ENCODE measurements around the gene SLC2A6. TPM values are rescaled to one million over a fixed set of nuclear protein-coding genes. Genes with fewer than 3 reads are reported as not detected.

The SLC2A6 gene
- 2.4 TPM for total RNA-seq
- long read RNA-seq, partial matches to known transcripts: 5 of 8 reads
- long read RNA-seq, other reads (novel, unspliced or antisense): 1 of 8 reads

DNA sequence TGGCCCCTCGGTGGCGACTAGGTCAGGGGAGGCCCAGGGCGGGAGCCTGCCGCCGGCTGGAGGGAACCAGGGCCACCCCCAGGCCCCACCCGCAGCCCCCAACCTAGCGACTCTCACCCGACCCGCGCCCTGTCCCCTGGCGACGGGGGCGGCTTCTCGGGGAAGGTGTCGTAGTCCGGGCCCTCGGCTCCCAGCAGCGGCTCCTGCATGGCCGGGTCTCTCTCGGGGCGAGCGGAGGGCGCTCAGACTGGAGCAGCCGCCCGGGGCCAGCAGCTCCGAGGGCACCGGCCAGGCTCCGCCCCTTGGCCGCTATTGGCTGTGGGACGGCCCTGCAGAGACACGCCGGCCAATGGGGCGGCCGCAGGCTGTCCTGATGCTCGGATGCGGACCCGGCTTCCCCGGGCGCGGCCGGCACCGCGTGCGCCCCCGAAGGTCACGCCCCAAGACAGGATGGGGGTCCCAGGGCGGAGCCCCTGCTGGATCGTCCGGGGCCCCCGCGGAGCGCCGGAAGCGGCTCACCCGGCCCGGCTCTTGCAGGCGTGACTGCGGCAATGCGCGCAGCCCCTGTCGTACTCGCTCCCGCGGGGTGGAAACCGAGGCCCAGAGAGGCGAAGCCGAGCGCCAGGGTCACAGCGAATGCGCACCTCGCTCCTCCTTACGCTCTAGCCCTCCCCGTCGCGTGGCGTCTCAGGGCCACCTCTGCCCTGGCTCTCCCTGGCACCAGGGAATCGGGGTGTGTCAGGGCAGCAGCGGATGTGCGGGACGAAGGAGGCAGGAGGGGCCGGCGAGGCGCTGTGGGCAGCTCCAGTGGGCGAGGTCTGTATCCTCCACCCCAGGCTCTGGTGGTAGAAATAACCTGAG lies at the start of gene SLC2A6:
Gene SLC2A6 (minus strand): TSS at position 249 of the 861 bp plus-strand sequence. CDS start 40 bp downstream, at position 209.
- intact Hi-C loops (cut with micrococcal nuclease): no loop called here
- DNase-seq (peak; percentile 94), ATAC-seq (peak; percentile 99)

- DNase-seq (no peak), ATAC-seq (peak; percentile 20)
- intact Hi-C loops (cut with micrococcal nuclease): no loop called here
These were observed 49.3 kb upstream of the SLC2A6 start for GRCh38 chr9:133528001-133528875.

- intact Hi-C loops (cut with micrococcal nuclease): no loop called here
These were observed 48.6 kb upstream of the SLC2A6 start for GRCh38 chr9:133527444-133527920.

GRCh38 chr9:133526721-133527321 lies 47.9 kb upstream of the SLC2A6 start:
- no peak for DNase-seq
- intact Hi-C loops (cut with micrococcal nuclease): no loop called here
- ATAC-seq: peak; percentile 29

More at GRCh38 chr9:133527444-133527920, 48.6 kb upstream of the SLC2A6 start:
- DNase-seq (peak; percentile 87), ATAC-seq (peak; percentile 88)

DNA sequence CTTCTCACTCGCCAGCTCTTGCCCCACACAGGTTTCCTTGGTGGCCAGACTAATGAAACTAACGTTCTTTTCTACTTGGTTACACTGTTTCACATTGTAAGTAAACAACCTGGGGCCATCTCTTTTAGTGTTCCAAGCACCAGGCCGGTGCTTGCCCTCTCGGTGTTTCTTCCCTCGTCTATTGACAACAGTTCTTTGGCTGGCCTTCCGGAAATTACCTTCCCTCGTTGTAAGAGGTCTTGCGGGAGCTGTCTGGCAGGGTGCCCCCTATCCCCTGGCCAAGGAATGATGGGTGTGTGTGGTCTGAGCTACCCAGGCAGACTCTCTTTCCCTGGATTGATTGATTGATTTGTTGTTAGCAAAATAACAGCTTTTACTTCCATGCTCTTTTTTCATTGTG lies 46.8 kb upstream of the SLC2A6 start:
- DNase-seq (no peak), ATAC-seq (no peak)
- intact Hi-C loops (cut with micrococcal nuclease): no loop called here

DNA sequence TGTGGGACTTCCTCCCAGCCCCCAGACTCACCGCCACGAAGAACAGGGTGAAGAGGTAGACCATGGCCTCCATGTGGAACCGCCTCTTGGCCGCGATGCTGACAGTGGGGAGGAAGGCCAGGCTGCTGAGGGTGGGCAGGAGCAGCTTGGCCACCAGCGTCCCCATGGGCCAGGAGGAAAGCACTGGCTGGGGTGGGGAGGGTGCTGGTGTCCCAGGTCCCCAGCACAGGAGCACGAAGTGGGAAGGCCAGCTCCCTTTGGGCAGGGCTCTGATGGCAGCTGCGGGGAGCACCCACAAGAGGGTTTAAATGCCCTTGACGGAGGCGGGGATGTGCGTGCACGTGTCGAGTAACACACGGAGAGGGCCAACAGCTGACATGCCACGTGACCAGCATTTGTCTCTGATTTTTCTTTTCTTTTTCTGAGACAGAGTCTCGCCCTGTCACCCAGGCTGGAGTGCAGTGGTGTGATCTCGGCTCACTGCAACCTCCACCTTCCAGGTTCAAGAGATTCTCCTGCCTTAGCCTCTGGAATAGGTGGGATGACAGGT lies 45.9 kb upstream of the SLC2A6 start, which contains the start of gene MYMK:
Gene MYMK (minus strand): TSS at position 281 of the 550 bp plus-strand sequence. CDS start 115 bp downstream, at position 166.
- DNase-seq: no peak
- ATAC-seq: no peak
- intact Hi-C loops (cut with micrococcal nuclease): no loop called here

GRCh38 chr9:133524146-133524545 lies 45.2 kb upstream of the SLC2A6 start:
- ATAC-seq: no peak
- intact Hi-C loops (cut with micrococcal nuclease): no loop called here
- DNase-seq: no peak

DNA sequence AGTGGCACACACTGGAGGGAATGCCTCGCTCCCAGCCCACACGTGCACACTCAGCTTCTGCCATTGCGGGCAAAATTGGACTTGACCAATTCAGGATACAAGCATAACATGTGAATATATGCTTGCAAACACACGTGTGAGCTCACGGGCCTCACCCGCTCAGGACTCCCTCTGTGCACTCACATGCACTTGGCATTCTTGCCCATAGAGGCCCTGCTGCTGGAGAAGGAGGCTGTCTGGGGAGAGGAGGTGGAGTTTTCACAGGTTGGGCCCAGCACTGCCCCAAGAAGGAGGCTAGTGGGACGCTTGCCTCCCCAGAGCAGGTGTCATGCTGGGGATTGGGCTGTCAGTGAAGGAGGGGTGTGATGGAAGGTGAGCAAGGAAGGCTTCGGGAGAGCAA lies 44.2 kb upstream of the SLC2A6 start:
- ATAC-seq (no peak), DNase-seq (no peak)
- intact Hi-C loops (cut with micrococcal nuclease): no loop called here

GRCh38 chr9:133522073-133522910 lies 43.4 kb upstream of the SLC2A6 start:
- DNase-seq: peak; percentile 5
- intact Hi-C loops (cut with micrococcal nuclease): no loop called here
- ATAC-seq: no peak

DNA sequence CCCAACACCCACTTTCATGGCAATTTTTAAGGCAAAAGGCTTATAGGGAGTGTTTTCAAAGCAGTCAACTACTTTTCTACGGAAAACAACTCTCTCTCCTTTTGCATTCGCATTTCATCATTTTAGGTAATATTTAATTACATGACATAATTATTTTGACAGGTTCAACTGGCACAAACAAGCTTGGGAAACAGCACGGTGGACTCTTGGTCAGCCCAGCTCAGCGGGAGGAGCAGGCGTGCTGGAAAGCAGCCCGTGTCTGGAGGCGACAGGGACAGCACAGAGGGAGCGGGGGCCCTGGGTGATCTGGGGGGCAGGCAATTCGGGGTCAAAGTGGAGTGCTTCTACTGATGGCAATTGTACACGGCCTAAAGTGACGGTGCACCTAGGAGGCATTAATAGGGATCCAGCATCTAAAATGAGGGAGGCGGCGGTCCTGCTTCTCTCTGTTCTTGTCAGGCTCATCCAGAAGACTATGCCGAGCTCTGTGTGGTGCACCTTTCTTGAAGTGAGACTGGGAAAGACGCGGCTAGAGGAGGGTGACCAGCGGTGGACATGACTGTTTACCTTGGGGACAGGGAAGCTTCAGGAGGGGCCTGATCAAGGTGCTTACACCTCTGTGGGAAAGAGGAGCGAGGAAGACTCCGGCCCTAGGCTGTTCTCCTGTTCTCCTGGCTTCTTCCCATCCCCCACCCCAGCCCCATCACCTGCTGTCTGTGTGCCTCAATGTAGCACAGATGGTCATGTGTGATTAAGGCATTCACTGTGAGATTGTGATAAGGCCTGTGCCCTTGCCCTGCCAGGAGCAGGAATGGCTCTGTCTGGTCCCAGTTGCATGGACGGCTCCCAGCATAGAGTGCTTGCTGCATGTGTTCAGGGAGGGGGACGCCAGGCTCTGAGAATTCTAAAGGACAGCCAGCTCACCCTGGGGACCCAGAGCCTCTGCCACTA lies 42.5 kb upstream of the SLC2A6 start:
- intact Hi-C loops (cut with micrococcal nuclease): no loop called here
- DNase-seq: no peak
- no peak for ATAC-seq

DNA sequence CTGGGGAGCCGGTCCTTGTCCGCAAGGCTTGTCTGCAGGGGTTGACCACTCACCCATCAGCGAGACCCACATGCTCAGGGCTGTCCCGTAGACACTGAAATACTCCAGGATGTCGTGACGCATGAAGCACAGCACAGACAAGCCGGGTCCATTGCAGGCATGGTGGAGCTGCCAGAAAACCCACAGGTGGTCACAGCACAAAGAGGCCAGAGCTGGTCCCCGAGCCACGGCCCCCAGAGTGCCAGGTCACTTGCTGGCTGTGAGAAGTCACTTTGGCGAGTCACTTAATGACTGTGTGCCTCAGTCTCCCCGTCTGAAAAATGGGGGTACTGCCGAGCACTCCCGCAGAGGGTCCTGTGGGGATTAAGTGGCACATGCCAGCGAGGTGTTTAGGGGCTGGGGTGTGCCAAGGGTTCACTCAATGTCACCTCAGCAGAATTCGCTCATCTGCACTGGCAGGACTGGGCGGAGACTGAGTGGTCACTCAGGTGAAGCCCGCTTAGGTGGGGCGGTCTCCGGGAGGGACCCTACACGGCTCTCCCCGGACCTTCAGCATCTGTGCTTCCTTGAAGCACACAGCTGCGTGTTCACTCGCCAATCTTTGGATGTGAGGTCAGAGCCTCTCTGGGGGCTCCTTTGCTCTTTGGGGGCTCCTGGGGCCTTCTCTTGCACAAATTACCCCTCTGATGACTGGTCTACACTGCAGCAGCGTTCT lies 41.4 kb upstream of the SLC2A6 start:
- intact Hi-C loops (cut with micrococcal nuclease): no loop called here
- no peak for ATAC-seq
- DNase-seq: peak; percentile 16

DNA sequence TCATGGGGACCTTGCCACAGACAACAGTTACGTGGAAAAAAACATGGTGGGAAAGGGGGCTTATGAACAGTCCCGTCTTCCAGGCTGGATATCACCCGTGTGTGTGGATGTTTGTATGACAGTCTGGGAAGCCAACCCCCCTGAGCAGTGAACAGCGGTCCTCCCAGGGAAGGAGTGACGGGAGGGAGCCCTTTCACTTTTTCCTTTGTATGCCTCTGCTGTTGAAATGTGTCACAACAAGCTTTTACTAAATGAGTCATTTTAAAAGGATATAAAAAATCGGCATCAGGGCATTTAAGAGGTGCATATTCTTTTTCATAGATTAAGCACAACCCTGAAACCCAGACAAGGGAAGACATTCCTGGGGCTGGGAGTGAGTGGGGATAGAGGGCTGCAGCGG lies 40.8 kb upstream of the SLC2A6 start:
- intact Hi-C loops (cut with micrococcal nuclease): no loop called here
- DNase-seq: peak; percentile 1
- ATAC-seq: no peak

DNA sequence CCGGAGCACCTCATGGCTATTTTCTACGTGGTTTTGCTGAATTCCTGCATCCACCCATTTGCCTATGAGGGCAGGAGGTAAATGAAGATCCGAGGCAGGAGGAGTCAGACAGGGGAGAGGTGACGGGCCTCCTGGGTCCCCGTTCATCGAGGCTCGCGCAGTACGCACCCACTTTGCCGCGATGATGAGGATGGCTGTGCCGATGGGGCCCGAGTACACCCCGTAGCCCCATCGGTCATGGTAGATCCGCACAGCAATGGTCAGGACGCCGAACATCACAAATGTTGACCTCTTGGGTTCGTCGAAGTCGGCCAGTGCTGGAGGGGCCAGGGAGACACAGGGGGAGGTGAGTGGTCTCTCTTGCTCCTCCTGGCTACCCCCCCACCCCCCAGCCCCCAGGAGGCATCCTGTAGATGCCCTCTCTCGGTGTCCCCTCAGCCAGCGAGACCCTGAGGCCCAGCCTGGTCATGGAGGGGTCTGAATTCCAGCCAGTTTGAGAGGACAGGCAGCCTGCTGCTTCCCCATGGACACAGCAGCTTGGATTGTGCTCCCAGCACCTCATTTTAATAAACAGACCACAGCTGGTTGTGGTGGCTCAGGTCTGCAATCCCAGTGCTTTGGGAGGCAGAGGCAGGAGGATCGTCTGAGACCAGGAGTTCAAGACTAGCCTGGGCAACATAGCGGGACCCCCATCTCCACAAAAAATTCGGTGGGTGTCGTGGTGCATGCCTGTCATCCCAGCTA lies 40.0 kb upstream of the SLC2A6 start:
- no peak for ATAC-seq
- intact Hi-C loops (cut with micrococcal nuclease): no loop called here
- DNase-seq: peak; percentile 14

- intact Hi-C loops (cut with micrococcal nuclease): no loop called here
- DNase-seq: no peak
- no peak for ATAC-seq
These were observed 39.3 kb upstream of the SLC2A6 start for GRCh38 chr9:133518200-133518599.

DNA sequence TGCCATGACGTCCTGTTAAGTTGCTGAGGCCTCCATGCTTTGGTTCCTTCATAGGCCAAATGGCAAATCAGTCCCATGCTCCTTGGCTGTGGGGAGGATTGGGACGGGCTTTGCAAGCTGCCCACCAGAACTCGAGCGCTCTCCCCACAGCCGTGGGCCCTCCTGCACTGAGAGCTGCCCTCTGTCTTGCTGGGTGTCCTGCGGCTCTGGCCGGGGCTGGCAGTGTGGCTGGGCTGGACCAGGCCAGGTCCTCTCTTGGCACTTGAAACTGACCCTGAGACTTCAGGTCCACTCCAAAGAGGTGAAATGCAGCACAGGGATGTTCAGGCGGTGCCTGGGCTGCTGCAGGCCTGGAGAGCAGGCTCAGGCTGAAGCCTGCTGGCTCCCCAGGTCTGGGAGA lies 38.8 kb upstream of the SLC2A6 start:
- intact Hi-C loops (cut with micrococcal nuclease): no loop called here
- no peak for ATAC-seq
- DNase-seq: no peak

DNA sequence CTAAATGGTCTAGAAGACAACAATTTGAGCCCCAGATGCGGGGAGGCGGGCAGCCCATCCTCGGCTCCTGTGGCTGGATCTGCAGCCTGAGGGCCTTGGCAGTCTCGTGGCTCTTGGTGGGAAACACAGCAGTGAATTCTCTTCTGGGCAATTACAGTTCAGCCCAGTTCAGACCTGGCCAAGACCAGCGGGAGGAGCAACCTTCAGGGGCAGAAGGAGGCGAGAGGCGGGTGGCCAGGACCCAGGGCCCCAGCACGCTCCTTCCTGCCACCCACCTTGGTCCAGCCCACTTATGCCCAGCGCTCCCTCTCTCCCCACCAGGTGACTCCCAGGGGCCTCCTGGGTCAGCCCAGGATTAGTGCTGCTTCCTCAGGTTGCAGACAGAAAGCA lies 38.1 kb upstream of the SLC2A6 start:
- peak; percentile 11 for DNase-seq
- intact Hi-C loops (cut with micrococcal nuclease): no loop called here
- no peak for ATAC-seq

Data from left ventricle myocardium superior (tissue), 1 donor.